ENCODE measurements around the gene ARMS2.

The ARMS2 gene

GRCh38 chr10:122471531-122472177 lies 17.2 kb downstream of the ARMS2 start:
- Histone ChIP-seq H3K4me1 (ENCODE audit: insufficient read depth, low read length) (no peaks in the 10 kb centered on the region), H3K27me3 (ENCODE audit: insufficient read depth, low read length, poor library complexity) (peaks cover 6% of the 10 kb centered on the region), H3K4me2 (ENCODE audit: insufficient read depth, low read length) (no peak overlapping the region), H4K20me1 (ENCODE audit: insufficient read depth, low read length) (no peaks in the 10 kb centered on the region), H2AFZ (ENCODE audit: low read depth, low read length) (no peak overlapping the region), H3K4me3 (ENCODE audit: low read depth in 1 of 2, low read length in 2 of 2) (no peak overlapping the region), H3K27ac (ENCODE audit: low read length) (no peak overlapping the region), H3K79me2 (ENCODE audit: insufficient read depth, low read length) (no peaks in the 10 kb centered on the region), H3K36me3 (ENCODE audit: insufficient read depth, low read length) (no peaks in the 10 kb centered on the region), H3K9me3 (ENCODE audit: insufficient read depth, low read length, severe bottlenecking) (no peaks in the 10 kb centered on the region), H3K9ac (ENCODE audit: low read depth, low read length) (no peak overlapping the region)
- no peak for TF ChIP-seq CTCF (IDR thresholded peaks at IDR 0.05; ENCODE audit: borderline replicate concordance, extremely low read depth, low read length, poor library complexity, severe bottlenecking)
- no peak for TF ChIP-seq EZH2 (IDR thresholded peaks at IDR 0.05; ENCODE audit: borderline replicate concordance, low read depth, low read length, severe bottlenecking)
- no peak for DNase-seq
- no peak for ATAC-seq (ENCODE audit: insufficient read depth, low read depth)

- ATAC-seq (ENCODE audit: insufficient read depth, low read depth) (no peak), DNase-seq (no peak)
- H3K4me1 ChIP-seq (ENCODE audit: insufficient read depth, low read length) = no peaks in the 10 kb centered on the region
- H2AFZ ChIP-seq (ENCODE audit: low read depth, low read length) = no peak overlapping the region
- H3K27ac ChIP-seq (ENCODE audit: low read length) = no peak overlapping the region
- H3K79me2 ChIP-seq (ENCODE audit: insufficient read depth, low read length) = no peaks in the 10 kb centered on the region
- peaks cover 3% of the 10 kb centered on the region for H3K27me3 ChIP-seq (ENCODE audit: insufficient read depth, low read length, poor library complexity)
- no peaks in the 10 kb centered on the region for H3K9me3 ChIP-seq (ENCODE audit: insufficient read depth, low read length, severe bottlenecking)
- no peak overlapping the region for H3K4me2 ChIP-seq (ENCODE audit: insufficient read depth, low read length)
- no peaks in the 10 kb centered on the region for H3K36me3 ChIP-seq (ENCODE audit: insufficient read depth, low read length)
- no peak for TF ChIP-seq EZH2 (IDR thresholded peaks at IDR 0.05; ENCODE audit: borderline replicate concordance, low read depth, low read length, severe bottlenecking)
- H3K9ac ChIP-seq (ENCODE audit: low read depth, low read length) = no peak overlapping the region
- H4K20me1 ChIP-seq (ENCODE audit: insufficient read depth, low read length) = no peaks in the 10 kb centered on the region
- no peak overlapping the region for H3K4me3 ChIP-seq (ENCODE audit: low read depth in 1 of 2, low read length in 2 of 2)
Observed at GRCh38 chr10:122473116-122473515, 18.7 kb downstream of the ARMS2 start.

- Histone ChIP-seq H3K4me3 (ENCODE audit: low read depth in 1 of 2, low read length in 2 of 2) (no peak overlapping the region), H3K9ac (ENCODE audit: low read depth, low read length) (no peak overlapping the region), H2AFZ (ENCODE audit: low read depth, low read length) (no peak overlapping the region), H4K20me1 (ENCODE audit: insufficient read depth, low read length) (no peaks in the 10 kb centered on the region), H3K27ac (ENCODE audit: low read length) (no peak overlapping the region), H3K9me3 (ENCODE audit: insufficient read depth, low read length, severe bottlenecking) (no peaks in the 10 kb centered on the region), H3K4me2 (ENCODE audit: insufficient read depth, low read length) (no peak overlapping the region), H3K4me1 (ENCODE audit: insufficient read depth, low read length) (no peaks in the 10 kb centered on the region), H3K36me3 (ENCODE audit: insufficient read depth, low read length) (no peaks in the 10 kb centered on the region), H3K27me3 (ENCODE audit: insufficient read depth, low read length, poor library complexity) (peaks cover 1% of the 10 kb centered on the region), H3K79me2 (ENCODE audit: insufficient read depth, low read length) (no peaks in the 10 kb centered on the region)
- no peak for TF ChIP-seq EZH2 (IDR thresholded peaks at IDR 0.05; ENCODE audit: borderline replicate concordance, low read depth, low read length, severe bottlenecking)
- TF ChIP-seq CTCF (IDR thresholded peaks at IDR 0.05; ENCODE audit: borderline replicate concordance, extremely low read depth, low read length, poor library complexity, severe bottlenecking) = no peak
- ATAC-seq (ENCODE audit: insufficient read depth, low read depth) (no peak), DNase-seq (no peak)
Observed at GRCh38 chr10:122474131-122474818, 19.8 kb downstream of the ARMS2 start.

GRCh38 chr10:122475100-122475499 lies 20.6 kb downstream of the ARMS2 start:
- Histone ChIP-seq H3K27ac (ENCODE audit: low read length) (no peak overlapping the region), H3K4me1 (ENCODE audit: insufficient read depth, low read length) (no peaks in the 10 kb centered on the region), H3K79me2 (ENCODE audit: insufficient read depth, low read length) (no peaks in the 10 kb centered on the region), H2AFZ (ENCODE audit: low read depth, low read length) (no peak overlapping the region), H3K27me3 (ENCODE audit: insufficient read depth, low read length, poor library complexity) (no peaks in the 10 kb centered on the region), H3K9me3 (ENCODE audit: insufficient read depth, low read length, severe bottlenecking) (no peaks in the 10 kb centered on the region), H3K4me3 (ENCODE audit: low read depth in 1 of 2, low read length in 2 of 2) (no peak overlapping the region), H3K9ac (ENCODE audit: low read depth, low read length) (no peak overlapping the region), H4K20me1 (ENCODE audit: insufficient read depth, low read length) (no peaks in the 10 kb centered on the region), H3K4me2 (ENCODE audit: insufficient read depth, low read length) (no peak overlapping the region), H3K36me3 (ENCODE audit: insufficient read depth, low read length) (no peaks in the 10 kb centered on the region)
- DNase-seq (no peak), ATAC-seq (ENCODE audit: insufficient read depth, low read depth) (no peak)
- no peak for TF ChIP-seq EZH2 (IDR thresholded peaks at IDR 0.05; ENCODE audit: borderline replicate concordance, low read depth, low read length, severe bottlenecking)
- TF ChIP-seq CTCF (IDR thresholded peaks at IDR 0.05; ENCODE audit: borderline replicate concordance, extremely low read depth, low read length, poor library complexity, severe bottlenecking) = no peak
